GM12878 (cell line): Measurements from ENCODE around the gene SLC23A2. TPM values are rescaled to one million over a fixed set of nuclear protein-coding genes. Genes with fewer than 3 reads are reported as not detected.
A peak's percentile ranks its signal among the peaks of the same experiment; 100 is the strongest.

Experiments
- ATAC-seq: fragments of 200-7000 bp; cut with Tn5 transposase; 3 replicates; pipeline ENCODE4 v1.9.1; 2020; ENCODE audit warnings: mild to moderate bottlenecking, moderate library complexity
- BruUV-seq: library from RNA; stranded (reverse); fragments of 400-500 nt; replicated peaks from 2 replicates; lab custom pipeline; 2021; lab: Mats Ljungman, UMichigan
- CTCF ChIA-PET: fragments of 300-600 bp; sonication (Branson Sonifier 250); formaldehyde crosslinking; extraction: SDS; loops from one replicate; lab custom pipeline; 2021; ENCODE audit warnings: inconsistent platforms; lab: Yijun Ruan, JAX
- POLR2A ChIA-PET: fragments of 350-600 bp; formaldehyde crosslinking; extraction: SDS; loops from one replicate; lab custom pipeline; 2021; ENCODE audit warnings: inconsistent platforms; lab: Charles Lee
- RAD21 ChIA-PET: fragments of 300-600 bp; sonication (Branson Sonifier 250); formaldehyde crosslinking; loops from one replicate; lab custom pipeline; 2023; ENCODE audit warnings: antibody characterized with exemption; ENCODE audit not compliant: unreplicated experiment; lab: Charles Lee
- SMC1A ChIA-PET: fragments of 300-600 bp; sonication (Branson Sonifier 250); formaldehyde crosslinking; loops from one replicate; lab custom pipeline; 2023; ENCODE audit not compliant: unreplicated experiment, uncharacterized antibody; lab: Charles Lee
- DNase-seq: peaks from one replicate; pipeline ENCODE4 v3.0.0-alpha.2; 2011; ENCODE audit warnings: low read depth, low spot score
- FAIRE-seq: peaks from 3 replicates; lab custom pipeline; 2011; peaks lifted over from hg19 to GRCh38; lab: Jason Lieb, UNC
- H2AFZ ChIP-seq: 2 replicates; pipeline ENCODE4 v1.6.0; 2011; ENCODE audit warnings: low read depth, low read length, control low read depth; ENCODE audit not compliant: control insufficient read depth
- H3K27ac ChIP-seq: 2 replicates; pipeline ENCODE4 v1.5.1; 2011; ENCODE audit warnings: control low read depth; ENCODE audit not compliant: control insufficient read depth, insufficient read depth
- H3K27me3 ChIP-seq, 2 experiments: replicated peaks in 1 of 2; 2 replicates each; pipeline versions ENCODE4 v1.6.0 to v1.6.1; 2011; ENCODE audit warnings: low read length in 1 of 2; ENCODE audit not compliant: control insufficient read depth in 2 of 2, insufficient read depth in 2 of 2
- H3K36me3 ChIP-seq, 2 experiments: 2 replicates each; pipeline ENCODE4 v1.5.1; 2011; ENCODE audit warnings: low read length in 1 of 2; ENCODE audit not compliant: control insufficient read depth in 2 of 2, insufficient read depth in 2 of 2
- H3K4me1 ChIP-seq: 2 replicates; pipeline ENCODE4 v1.6.1; 2011; ENCODE audit warnings: mild to moderate bottlenecking, low read length, moderate library complexity, mixed read lengths; ENCODE audit not compliant: control insufficient read depth, insufficient read depth
- H3K4me2 ChIP-seq: 2 replicates; pipeline ENCODE4 v1.6.0; 2011; ENCODE audit warnings: control low read depth; ENCODE audit not compliant: control insufficient read depth, insufficient read depth
- H3K4me3 ChIP-seq: fragments of 200-600 bp; sonication (generic); 2 replicates; pipeline ENCODE4 v1.5.1; 2016
- H3K79me2 ChIP-seq: 2 replicates; pipeline ENCODE4 v1.6.0; 2011; ENCODE audit warnings: low read length; ENCODE audit not compliant: control insufficient read depth, insufficient read depth
- H3K9ac ChIP-seq: 2 replicates; pipeline ENCODE4 v1.8.0; 2011; ENCODE audit warnings: low read length, control low read depth, mixed read lengths; ENCODE audit not compliant: control insufficient read depth, insufficient read depth
- H3K9me3 ChIP-seq: replicated peaks from 3 replicates; pipeline ENCODE4 v1.5.1; 2011; ENCODE audit warnings: mild to moderate bottlenecking, low read length; ENCODE audit not compliant: control insufficient read depth, insufficient read depth
- H4K20me1 ChIP-seq: 2 replicates; pipeline ENCODE4 v1.6.0; 2011; ENCODE audit not compliant: control insufficient read depth, insufficient read depth
- ATF7 ChIP-seq: fragments of 450-650 bp; IDR thresholded peaks from 2 replicates; pipeline ENCODE4 v1.6.1; 2016; ENCODE audit warnings: low read depth, mild to moderate bottlenecking
- BCL11A ChIP-seq: IDR thresholded peaks from 2 replicates; pipeline ENCODE4 v1.6.1; 2011; ENCODE audit warnings: low read depth, low read length
- BHLHE40 ChIP-seq, 2 experiments: fragments of 450-650 bp in 1 of 2; IDR thresholded peaks; 2 replicates each; pipeline ENCODE4 v1.6.1; 2011 to 2017; ENCODE audit warnings: low read depth in 2 of 2, borderline replicate concordance in 1 of 2, improper control_type of control experiment in 1 of 2, low read length in 1 of 2, mild to moderate bottlenecking in 1 of 2
- CBX3 ChIP-seq: fragments of 200-600 bp; sonication (generic); IDR thresholded peaks from 2 replicates; pipeline ENCODE4 v1.6.1; 2016; ENCODE audit warnings: low read depth, borderline replicate concordance
- CBX5 ChIP-seq: sonication (generic); IDR thresholded peaks from 2 replicates; pipeline ENCODE4 v1.6.1; 2016; ENCODE audit warnings: low read depth, moderate library complexity, mild to moderate bottlenecking, inconsistent platforms
- EP300 ChIP-seq, 2 experiments: fragments of 150-350 bp in 1 of 2; IDR thresholded peaks; 2 replicates each; pipeline ENCODE4 v1.6.1; 2011 to 2012; ENCODE audit warnings: low read depth in 2 of 2, low read length in 2 of 2, borderline replicate concordance in 1 of 2, improper control_type of control experiment in 1 of 2, inconsistent platforms in 1 of 2; ENCODE audit not compliant: control insufficient read depth in 1 of 2
- EZH2 ChIP-seq: IDR thresholded peaks from 2 replicates; pipeline ENCODE4 v1.6.1; 2012; ENCODE audit warnings: low read depth, mild to moderate bottlenecking, control low read depth, inconsistent platforms, low read length, borderline replicate concordance; ENCODE audit not compliant: control insufficient read depth
- LARP7 ChIP-seq: fragments of 450-650 bp; IDR thresholded peaks from 2 replicates; pipeline ENCODE4 v1.6.1; 2017; ENCODE audit warnings: mild to moderate bottlenecking
- MTA3 ChIP-seq: IDR thresholded peaks from 2 replicates; pipeline ENCODE4 v1.6.1; 2012; ENCODE audit warnings: low read length, inconsistent platforms, borderline replicate concordance
- NBN ChIP-seq: fragments of 450-650 bp; IDR thresholded peaks from 2 replicates; pipeline ENCODE4 v1.6.1; 2016
- SREBF2 ChIP-seq: IDR thresholded peaks from 2 replicates; pipeline ENCODE4 v1.6.1; 2012; ENCODE audit warnings: mild to moderate bottlenecking, low read length
- ZNF207 ChIP-seq: fragments of 450-650 bp; IDR thresholded peaks from 2 replicates; pipeline ENCODE4 v1.6.1; 2014; ENCODE audit warnings: antibody characterized with exemption, mild to moderate bottlenecking, borderline replicate concordance
- WGBS: methylation state at CpG from one replicate; pipeline ENCODE4 v1.1.6; 2016; ENCODE audit warnings: low lambda C conversion rate; ENCODE audit not compliant: insufficient replicate concordance, insufficient coverage; ENCODE audit errors: missing lambda C conversion rate; 5-methylcytosine and 5-hydroxymethylcytosine counted together
- in situ Hi-C: fragments of 300-500 bp; cut with MboI; formaldehyde crosslinking; loops from 9 replicates; pipeline ENCODE4 v1.14.3; 2018; ENCODE audit warnings: mixed read lengths
- intact Hi-C: fragments of 100-400 bp; cut with micrococcal nuclease; formaldehyde crosslinking; loops from one replicate; pipeline ENCODE4 v1.14.2; 2022; ENCODE audit not compliant: unreplicated experiment
- polyA plus RNA-seq, 11 experiments: library from polyadenylated mRNA; depleted of rRNA in 4 of 11; unstranded in 6 of 11; stranded (reverse) in 5 of 11; fragments of >200 nt; fragmentation: Nextera tagmentation in 4 of 11; fragmentation: Illumina TruSeq in 1 of 11; extraction: Ambion mirVana in 4 of 11; extraction: Trizol in 1 of 11; gene quantifications; 1 replicate in 1 of 11; 2 replicates in 10 of 11; pipeline versions ENCODE4 v1.2.1 to v1.2.3, GENCODE V29; 2011 to 2016; ENCODE audit warnings: inconsistent platforms in 2 of 11, missing spikeins in 2 of 11, low read depth in 1 of 11
- total RNA-seq, 4 experiments: library from RNA; depleted of rRNA in 3 of 4; stranded (reverse); fragments of >200 nt in 3 of 4; fragmentation: Illumina TruSeq in 1 of 4; extraction: Trizol in 1 of 4; gene quantifications; 2 replicates each; pipeline versions ENCODE4 v1.2.1 to v1.2.3, GENCODE V29; 2013 to 2021
- TF ChIP-seq, protein P1 (sequence below): IDR thresholded peaks from 2 replicates; pipeline ENCODE4 v1.6.1; 2012; ENCODE audit warnings: low read depth, low read length, improper control_type of control experiment

The SLC23A2 gene
- total and polyA plus RNA-seq, 10 of the 15 experiments (the other 5 are each of a cell fraction or from before 2014, with no cell fraction given), result 4.4 to 56.1 (median 35.5) TPM

DNA sequence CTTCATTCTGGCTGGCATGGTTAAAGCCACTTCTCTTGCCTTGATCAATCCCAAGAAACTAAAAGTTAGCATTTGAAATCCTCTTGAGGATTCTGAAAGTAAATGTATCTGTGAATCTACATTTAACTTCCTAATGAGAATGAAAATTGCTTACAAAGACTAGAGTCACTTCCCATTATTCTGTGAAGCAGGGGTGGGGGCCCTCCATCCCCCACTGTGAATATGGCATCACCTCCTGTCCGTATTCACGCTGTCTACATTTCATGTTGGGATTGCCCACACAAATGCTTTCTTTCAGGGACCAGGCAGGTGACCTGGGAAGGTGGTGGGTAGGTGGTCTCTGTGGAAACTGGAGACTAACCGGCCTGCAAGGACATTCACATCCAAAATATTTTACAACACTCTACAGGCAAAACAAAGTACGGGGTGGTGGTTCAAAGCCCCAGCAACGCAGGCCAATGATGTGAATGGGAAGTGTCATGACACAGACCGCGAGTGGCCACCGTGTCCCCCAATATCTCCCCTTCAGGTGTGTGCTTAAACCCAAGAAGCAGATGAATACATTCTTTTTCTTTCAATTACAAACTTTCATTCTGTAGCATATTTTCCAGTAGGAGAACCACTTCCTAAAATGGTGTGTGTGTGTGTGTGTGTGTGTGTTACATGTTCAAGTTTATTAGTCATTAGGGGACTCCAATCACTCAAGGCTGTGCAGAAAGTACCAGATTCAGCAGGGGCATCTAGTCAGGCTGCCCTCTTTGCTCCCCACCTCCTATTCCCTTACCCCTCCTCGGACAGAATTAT lies 147.4 kb downstream of the SLC23A2 start:
- no peak overlapping the region for H3K4me2 ChIP-seq
- H3K79me2 ChIP-seq, result no peaks in the 10 kb centered on the region
- no peaks in the 10 kb centered on the region for H3K4me1 ChIP-seq
- H3K27ac ChIP-seq, result no peak overlapping the region
- no peak overlapping the region for H2AFZ ChIP-seq
- no peak for FAIRE-seq
- no peaks in the 10 kb centered on the region for H4K20me1 ChIP-seq
- BruUV-seq, result TSS peak; percentile 19
- H3K27me3 ChIP-seq, result no peaks in the 10 kb centered on the region
- H3K4me3 ChIP-seq, result no peak overlapping the region
- peaks cover 3 to 16% of the 10 kb centered on the region in 2 experiments; a peak in 2 of 4 replicates for H3K36me3 ChIP-seq
- POLR2A ChIA-PET, result no interaction called here
- TF ChIP-seq ZNF207, result no peak
- no peak for TF ChIP-seq MTA3
- TF ChIP-seq ATF7, result no peak
- TF ChIP-seq NBN, result no peak
- TF ChIP-seq, protein P1, sequence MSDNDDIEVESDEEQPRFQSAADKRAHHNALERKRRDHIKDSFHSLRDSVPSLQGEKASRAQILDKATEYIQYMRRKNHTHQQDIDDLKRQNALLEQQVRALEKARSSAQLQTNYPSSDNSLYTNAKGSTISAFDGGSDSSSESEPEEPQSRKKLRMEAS, result no peak
- TF ChIP-seq EP300 (IDR thresholded peaks at IDR 0.05; ENCODE audit: borderline replicate concordance in 1 of 2, control insufficient read depth in 1 of 2, low read depth in 2 of 2, low read length in 2 of 2), result no peak
- TF ChIP-seq BHLHE40 (IDR thresholded peaks at IDR 0.05; ENCODE audit: borderline replicate concordance in 1 of 2, low read depth in 2 of 2, low read length in 1 of 2), result no peak
- no peak for TF ChIP-seq BCL11A
- TF ChIP-seq EZH2, result no peak
- no peak for TF ChIP-seq CBX5
- no peak for TF ChIP-seq LARP7
- TF ChIP-seq CBX3, result no peak
- no peak for TF ChIP-seq SREBF2
- TF ChIP-seq, all 136 proteins: peak for 0
- H3K9me3 ChIP-seq, result no peaks in the 10 kb centered on the region
- H3K9ac ChIP-seq, result no peak overlapping the region
- ATAC-seq, result no peak
- RAD21 ChIA-PET, result no interaction called here
- WGBS, result 85% methylated on average over 9 of the region's 9 CpGs
- SMC1A ChIA-PET, result no interaction called here
- intact Hi-C loops (no loop called here), in situ Hi-C loops (no loop called here)
- CTCF ChIA-PET, result no interaction called here
- DNase-seq, result no peak
